Measurements from ENCODE around the gene ARFGEF3. TPM values are rescaled to one million over a fixed set of nuclear protein-coding genes. Genes with fewer than 3 reads are reported as not detected.

The ARFGEF3 gene
- total RNA-seq, 4 donors from 2014 or later, result 6.7 to 17.1 (median 13.2) TPM

- in situ Hi-C loops (cut with MboI; ENCODE audit: low pct_ligation_motif_present in 1 of 4, low pct_unique_long_range_greater_than_20kb in 1 of 4, low sequenced_read_pairs in 3 of 4), result no loop called here
- intact Hi-C loops (cut with DNase I; ENCODE audit: low total_unique reads), result no loop called here
- H3K4me3 ChIP-seq, result no peak overlapping the region
- WGBS, 2 donors (ENCODE audit: low coverage in 1 of 2), result 84 to 90% methylated on average over 4 of the region's 4 CpGs
- DNase-seq, result no peak
- no peak overlapping the region for H3K27ac ChIP-seq
- peaks cover 0 to 8% (median 0%) of the 10 kb centered on the region in 4 donors for H3K36me3 ChIP-seq
- H3K27me3 ChIP-seq, result no peaks in the 10 kb centered on the region
- no peaks in the 10 kb centered on the region for H3K9me3 ChIP-seq
- no peak for TF ChIP-seq EP300 (IDR thresholded peaks at IDR 0.05; ENCODE audit: low read depth)
- TF ChIP-seq POLR2AphosphoS5 (IDR thresholded peaks at IDR 0.05), result no peak
- TF ChIP-seq, protein P1, sequence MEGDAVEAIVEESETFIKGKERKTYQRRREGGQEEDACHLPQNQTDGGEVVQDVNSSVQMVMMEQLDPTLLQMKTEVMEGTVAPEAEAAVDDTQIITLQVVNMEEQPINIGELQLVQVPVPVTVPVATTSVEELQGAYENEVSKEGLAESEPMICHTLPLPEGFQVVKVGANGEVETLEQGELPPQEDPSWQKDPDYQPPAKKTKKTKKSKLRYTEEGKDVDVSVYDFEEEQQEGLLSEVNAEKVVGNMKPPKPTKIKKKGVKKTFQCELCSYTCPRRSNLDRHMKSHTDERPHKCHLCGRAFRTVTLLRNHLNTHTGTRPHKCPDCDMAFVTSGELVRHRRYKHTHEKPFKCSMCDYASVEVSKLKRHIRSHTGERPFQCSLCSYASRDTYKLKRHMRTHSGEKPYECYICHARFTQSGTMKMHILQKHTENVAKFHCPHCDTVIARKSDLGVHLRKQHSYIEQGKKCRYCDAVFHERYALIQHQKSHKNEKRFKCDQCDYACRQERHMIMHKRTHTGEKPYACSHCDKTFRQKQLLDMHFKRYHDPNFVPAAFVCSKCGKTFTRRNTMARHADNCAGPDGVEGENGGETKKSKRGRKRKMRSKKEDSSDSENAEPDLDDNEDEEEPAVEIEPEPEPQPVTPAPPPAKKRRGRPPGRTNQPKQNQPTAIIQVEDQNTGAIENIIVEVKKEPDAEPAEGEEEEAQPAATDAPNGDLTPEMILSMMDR (IDR thresholded peaks at IDR 0.05), result no peak
- TF ChIP-seq POLR2A (IDR thresholded peaks at IDR 0.05), result no peak
- no peaks in the 10 kb centered on the region for H3K4me1 ChIP-seq
Observed at GRCh38 chr6:138300469-138300868, 138.7 kb downstream of the ARFGEF3 start.

- 94 to 96% methylated on average over 2 of the region's 2 CpGs for WGBS, 2 donors (ENCODE audit: low coverage in 1 of 2)
Observed at GRCh38 chr6:138302554-138302953, 140.8 kb downstream of the ARFGEF3 start.

GRCh38 chr6:138307352-138307751 lies 145.6 kb downstream of the ARFGEF3 start:
- TF ChIP-seq, protein P1 (IDR thresholded peaks at IDR 0.05), result no peak
- TF ChIP-seq POLR2AphosphoS5 (IDR thresholded peaks at IDR 0.05) (no peak), EP300 (IDR thresholded peaks at IDR 0.05; ENCODE audit: low read depth) (no peak), POLR2A (IDR thresholded peaks at IDR 0.05) (no peak)
- no peaks in the 10 kb centered on the region for H3K36me3 ChIP-seq
- H3K4me1 ChIP-seq, result no peaks in the 10 kb centered on the region
- in situ Hi-C loops (cut with MboI; ENCODE audit: low pct_ligation_motif_present in 1 of 4, low pct_unique_long_range_greater_than_20kb in 1 of 4, low sequenced_read_pairs in 3 of 4) (no loop called here), intact Hi-C loops (cut with DNase I; ENCODE audit: low total_unique reads) (no loop called here)
- 63 to 80% methylated on average over 1 of the region's 1 CpG for WGBS, 2 donors (ENCODE audit: low coverage in 1 of 2)
- H3K27me3 ChIP-seq, result no peaks in the 10 kb centered on the region
- no peak overlapping the region for H3K27ac ChIP-seq
- H3K4me3 ChIP-seq, result no peak overlapping the region
- no peaks in the 10 kb centered on the region for H3K9me3 ChIP-seq
- DNase-seq, result no peak

More at GRCh38 chr6:138302554-138302953, 140.8 kb downstream of the ARFGEF3 start:
- DNase-seq, result no peak
- Histone ChIP-seq H3K27me3 (no peaks in the 10 kb centered on the region), H3K36me3 (peaks cover 0 to 8% (median 0%) of the 10 kb centered on the region in 4 donors), H3K4me1 (no peaks in the 10 kb centered on the region), H3K9me3 (no peaks in the 10 kb centered on the region), H3K4me3 (no peak overlapping the region), H3K27ac (no peak overlapping the region)
- in situ Hi-C loops (cut with MboI; ENCODE audit: low pct_ligation_motif_present in 1 of 4, low pct_unique_long_range_greater_than_20kb in 1 of 4, low sequenced_read_pairs in 3 of 4) (no loop called here), intact Hi-C loops (cut with DNase I; ENCODE audit: low total_unique reads) (no loop called here)
- TF ChIP-seq EP300 (IDR thresholded peaks at IDR 0.05; ENCODE audit: low read depth) (no peak), POLR2AphosphoS5 (IDR thresholded peaks at IDR 0.05) (no peak), POLR2A (IDR thresholded peaks at IDR 0.05) (no peak)
- TF ChIP-seq, protein P1 (IDR thresholded peaks at IDR 0.05), result no peak

DNA sequence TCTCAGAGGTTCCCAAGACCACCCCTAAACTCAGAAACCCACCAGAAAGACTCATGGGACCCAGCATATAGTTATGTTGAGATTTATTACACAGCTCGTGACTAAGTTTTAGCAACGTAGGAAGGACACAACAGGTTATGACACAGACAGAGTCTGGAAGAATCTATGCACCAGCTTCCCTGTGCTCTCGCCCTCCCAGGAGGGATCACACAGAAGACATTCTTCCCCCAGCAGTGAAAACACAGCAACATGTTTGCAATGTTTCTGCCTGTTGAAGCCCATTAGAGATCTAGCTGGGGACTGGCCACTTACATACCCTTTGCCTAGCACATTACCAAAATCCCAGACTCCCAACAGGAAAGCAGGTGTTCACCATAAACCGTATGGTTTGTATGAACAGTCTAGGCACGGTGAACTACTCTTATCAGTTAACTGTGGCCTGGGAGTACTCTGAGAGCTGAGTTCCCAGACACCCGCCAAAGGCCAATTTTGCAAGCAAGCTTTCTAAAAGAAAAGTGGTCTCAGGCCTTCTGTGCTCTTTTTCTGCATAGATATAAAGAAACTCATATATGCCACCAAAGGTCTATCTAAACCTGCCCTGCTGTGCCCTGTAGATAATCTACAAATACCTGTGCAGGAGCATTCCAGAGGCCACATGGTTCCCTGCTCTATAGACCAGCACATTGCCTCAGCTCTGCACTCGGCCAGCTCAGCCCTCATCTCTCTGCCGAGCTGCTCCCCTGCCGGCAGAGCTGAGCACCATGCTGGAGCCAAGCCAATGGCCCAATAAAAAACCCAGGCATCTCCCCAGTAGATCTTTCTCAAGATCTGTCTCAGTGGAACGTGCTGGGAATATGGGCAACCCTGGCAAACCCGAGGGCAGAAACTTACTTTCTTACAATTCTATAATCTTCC lies 146.3 kb downstream of the ARFGEF3 start:
- H3K27ac ChIP-seq, result no peak overlapping the region
- TF ChIP-seq, protein P1 (IDR thresholded peaks at IDR 0.05), result peak in 2 of 5 experiments; percentile 11
- no peak for TF ChIP-seq EP300 (IDR thresholded peaks at IDR 0.05; ENCODE audit: low read depth)
- no peak for TF ChIP-seq POLR2AphosphoS5 (IDR thresholded peaks at IDR 0.05)
- no peak overlapping the region for H3K4me3 ChIP-seq
- WGBS, 2 donors (ENCODE audit: low coverage in 1 of 2), result 50% methylated on average over 11 of the region's 11 CpGs; no CpG with 5 or more reads in 1 of the 2 donors
- H3K27me3 ChIP-seq, result no peaks in the 10 kb centered on the region
- no peaks in the 10 kb centered on the region for H3K36me3 ChIP-seq
- intact Hi-C loops (cut with DNase I; ENCODE audit: low total_unique reads) (no loop called here), in situ Hi-C loops (cut with MboI; ENCODE audit: low pct_ligation_motif_present in 1 of 4, low pct_unique_long_range_greater_than_20kb in 1 of 4, low sequenced_read_pairs in 3 of 4) (no loop called here)
- peak; percentile 42 for DNase-seq
- no peaks in the 10 kb centered on the region for H3K9me3 ChIP-seq
- no peaks in the 10 kb centered on the region for H3K4me1 ChIP-seq
